22Rv1 (cell line): ENCODE data around the gene LHPP.

Experiments
- ZFX ChIP-seq: fragments of 450-650 bp; IDR thresholded peaks from 2 replicates; pipeline ENCODE4 v1.6.1; 2017; ENCODE audit warnings: antibody characterized with exemption, borderline replicate concordance
- TF ChIP-seq, protein P1 (sequence below): fragments of 450-650 bp; IDR thresholded peaks from 2 replicates; pipeline ENCODE4 v1.5.1; 2017; ENCODE audit warnings: mild to moderate bottlenecking

GRCh38 chr10:124472071-124472470 lies 10.4 kb downstream of the LHPP start:
- TF ChIP-seq, protein P1, sequence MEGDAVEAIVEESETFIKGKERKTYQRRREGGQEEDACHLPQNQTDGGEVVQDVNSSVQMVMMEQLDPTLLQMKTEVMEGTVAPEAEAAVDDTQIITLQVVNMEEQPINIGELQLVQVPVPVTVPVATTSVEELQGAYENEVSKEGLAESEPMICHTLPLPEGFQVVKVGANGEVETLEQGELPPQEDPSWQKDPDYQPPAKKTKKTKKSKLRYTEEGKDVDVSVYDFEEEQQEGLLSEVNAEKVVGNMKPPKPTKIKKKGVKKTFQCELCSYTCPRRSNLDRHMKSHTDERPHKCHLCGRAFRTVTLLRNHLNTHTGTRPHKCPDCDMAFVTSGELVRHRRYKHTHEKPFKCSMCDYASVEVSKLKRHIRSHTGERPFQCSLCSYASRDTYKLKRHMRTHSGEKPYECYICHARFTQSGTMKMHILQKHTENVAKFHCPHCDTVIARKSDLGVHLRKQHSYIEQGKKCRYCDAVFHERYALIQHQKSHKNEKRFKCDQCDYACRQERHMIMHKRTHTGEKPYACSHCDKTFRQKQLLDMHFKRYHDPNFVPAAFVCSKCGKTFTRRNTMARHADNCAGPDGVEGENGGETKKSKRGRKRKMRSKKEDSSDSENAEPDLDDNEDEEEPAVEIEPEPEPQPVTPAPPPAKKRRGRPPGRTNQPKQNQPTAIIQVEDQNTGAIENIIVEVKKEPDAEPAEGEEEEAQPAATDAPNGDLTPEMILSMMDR = no peak
- TF ChIP-seq ZFX = no peak
